K562 (cell line): ENCODE results near the gene USP15. TPM values are rescaled to one million over a fixed set of nuclear protein-coding genes. Genes with fewer than 3 reads are reported as not detected.

Experiments used
- CHD1 ChIP-seq: fragments of 200-600 bp; sonication (generic); IDR thresholded peaks from one replicate; pipeline ENCODE4 v1.6.1; 2012; ENCODE audit warnings: mild to moderate bottlenecking, moderate library complexity, low read length, inconsistent platforms
- GTF2F1 ChIP-seq: IDR thresholded peaks from 2 replicates; pipeline ENCODE4 v1.6.1; 2011; ENCODE audit warnings: low read depth, low read length, improper control_type of control experiment
- HNRNPH1 ChIP-seq: fragments of 200-400 bp; formaldehyde crosslinking; optimal IDR thresholded peaks from 2 replicates; pipeline ENCODE3; 2017; ENCODE audit warnings: low read depth, mild to moderate bottlenecking, low read length, moderate library complexity
- JUN ChIP-seq, 2 experiments: sonication (generic) in 1 of 2; formaldehyde crosslinking in 1 of 2; IDR thresholded peaks; 2 replicates each; pipeline versions ENCODE4 v1.6.1 to v1.8.0; 2012 to 2022; ENCODE audit warnings: borderline replicate concordance in 2 of 2, mild to moderate bottlenecking in 2 of 2, improper control_type of control experiment in 1 of 2, low read depth in 1 of 2, low read length in 1 of 2, missing genetic modification reagents in 1 of 2
- KLF13 ChIP-seq: fragments of 450-650 bp; IDR thresholded peaks from 2 replicates; pipeline ENCODE4 v1.6.1; 2016; ENCODE audit warnings: missing genetic modification characterization, low read depth, mild to moderate bottlenecking, missing compliant biosample characterization, moderate library complexity, borderline replicate concordance
- MCM2 ChIP-seq: fragments of 450-650 bp; IDR thresholded peaks from 2 replicates; pipeline ENCODE4 v1.6.1; 2017; ENCODE audit warnings: low read depth, mild to moderate bottlenecking
- NELFE ChIP-seq: IDR thresholded peaks from 2 replicates; pipeline ENCODE4 v1.6.1; 2011; ENCODE audit warnings: mild to moderate bottlenecking; ENCODE audit not compliant: insufficient read depth, insufficient read length
- NRF1 ChIP-seq, 2 experiments: fragments of 450-650 bp; IDR thresholded peaks in 1 of 2; conservative IDR thresholded peaks in 1 of 2; 2 replicates each; pipeline ENCODE4 v1.6.1; 2014; ENCODE audit warnings: mild to moderate bottlenecking in 2 of 2
- PCBP2 ChIP-seq: fragments of 200-400 bp; formaldehyde crosslinking; IDR thresholded peaks from 2 replicates; pipeline ENCODE4 v1.6.1; 2018; ENCODE audit warnings: low read length, low read depth, mild to moderate bottlenecking, moderate library complexity; ENCODE audit not compliant: poor library complexity, severe bottlenecking
- POLR2AphosphoS5 ChIP-seq: IDR thresholded peaks from 2 replicates; pipeline ENCODE4 v1.6.1; 2011; ENCODE audit warnings: mild to moderate bottlenecking, low read depth, low read length, moderate library complexity; ENCODE audit not compliant: control insufficient read depth, insufficient read depth
- PRMT5 ChIP-seq: sonication (generic); formaldehyde crosslinking; IDR thresholded peaks from 2 replicates; pipeline ENCODE4 v1.5.0; 2020; ENCODE audit warnings: missing genetic modification reagents
- RERE ChIP-seq: sonication (generic); formaldehyde crosslinking; IDR thresholded peaks from 2 replicates; pipeline ENCODE4 v1.8.0; 2023; ENCODE audit warnings: missing genetic modification reagents, mild to moderate bottlenecking, borderline replicate concordance
- SAFB2 ChIP-seq: fragments of 200-400 bp; formaldehyde crosslinking; IDR thresholded peaks from 2 replicates; pipeline ENCODE4 v1.6.1; 2018; ENCODE audit warnings: borderline replicate concordance, low read length, low read depth, moderate library complexity; ENCODE audit not compliant: severe bottlenecking
- TEAD1 ChIP-seq, 2 experiments: fragments of 450-650 bp in 1 of 2; sonication (generic) in 1 of 2; formaldehyde crosslinking; IDR thresholded peaks; 2 replicates each; pipeline versions ENCODE4 v1.4.0 to v1.8.0; 2020 to 2022; ENCODE audit warnings: mild to moderate bottlenecking in 2 of 2, missing genetic modification reagents in 1 of 2
- USF1 ChIP-seq: sonication (generic); formaldehyde crosslinking; IDR thresholded peaks from 2 replicates; pipeline ENCODE4 v1.9.0; 2022; ENCODE audit warnings: mild to moderate bottlenecking, missing genetic modification reagents
- polyA plus RNA-seq, 8 experiments: library from polyadenylated mRNA; depleted of rRNA in 4 of 8; stranded (reverse) in 5 of 8; unstranded in 3 of 8; fragments of >200 nt; fragmentation: Nextera tagmentation in 2 of 8; fragmentation: Illumina TruSeq in 1 of 8; extraction: Ambion mirVana in 2 of 8; extraction: Trizol in 1 of 8; gene quantifications; 2 replicates each; pipeline versions ENCODE4 v1.2.1 to v1.2.3, GENCODE V29; 2011 to 2014; ENCODE audit warnings: inconsistent platforms in 1 of 8, missing spikeins in 1 of 8
- total RNA-seq, 7 experiments: library from RNA; depleted of rRNA in 6 of 7; stranded (reverse); fragments of >200 nt in 6 of 7; fragmentation: Illumina TruSeq in 2 of 7; extraction: Trizol in 2 of 7; gene quantifications; 2 replicates each; pipeline versions ENCODE4 v1.2.1 to v1.2.3, GENCODE V29; 2011 to 2021; ENCODE audit warnings: low replicate concordance in 1 of 7

The USP15 gene
- total and polyA plus RNA-seq, 9 of the 15 experiments (the other 6 are each of a cell fraction or from before 2014, with no cell fraction given) = 140 to 272 (median 182) TPM

DNA sequence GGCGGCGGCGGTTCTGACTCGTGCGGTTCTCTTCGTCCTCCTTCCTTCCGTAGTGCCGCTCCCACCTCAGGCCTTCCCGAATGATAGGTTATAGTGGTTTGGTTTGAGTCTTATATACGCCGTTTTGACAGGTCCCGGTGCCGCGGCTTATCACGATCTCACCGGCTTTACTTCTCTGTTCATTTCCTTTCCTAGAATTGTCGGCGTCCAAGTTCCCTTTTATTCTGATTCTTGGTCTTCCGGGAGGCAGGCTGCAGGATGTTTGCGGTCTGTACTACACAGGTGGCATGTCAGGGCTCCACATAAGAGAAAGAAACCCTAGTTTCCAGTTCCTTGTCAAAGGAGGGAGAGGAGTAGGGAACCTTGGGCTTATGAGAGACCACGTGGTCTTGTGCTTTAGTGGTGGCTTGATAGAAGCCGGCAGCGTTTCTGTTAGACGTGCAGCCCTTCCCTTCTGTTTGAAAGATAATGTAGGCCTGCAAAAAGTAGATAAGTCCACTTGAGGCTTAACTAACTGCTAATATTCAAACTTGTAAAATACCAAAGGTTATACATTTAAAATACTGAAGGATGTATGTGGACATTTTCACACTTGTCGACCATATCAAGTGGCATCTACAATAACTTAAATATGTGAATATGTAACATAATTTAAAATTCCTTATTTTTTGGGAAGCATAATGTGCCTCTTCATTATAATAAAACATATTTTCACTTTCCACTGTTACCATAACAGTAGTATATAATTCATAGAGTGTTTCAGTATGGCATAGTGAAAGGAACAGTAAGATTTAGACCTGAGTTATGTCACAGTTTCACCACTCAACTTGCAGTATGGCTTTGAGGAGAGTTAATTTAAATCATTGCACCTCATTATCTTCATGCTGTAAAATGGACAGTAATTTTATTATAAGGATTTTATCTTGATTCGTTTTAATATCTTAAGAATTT lies 804 bp downstream of the USP15 start (continued):
- TF ChIP-seq PRMT5 (CRISPR knock-in tag) = no peak
- TF ChIP-seq JUN (IDR thresholded peaks at IDR 0.05; ENCODE audit: borderline replicate concordance, low read depth, low read length) = peak; percentile 42; the same call in 1 of the 2 replicates
- TF ChIP-seq JUN (CRISPR knock-in tag; IDR thresholded peaks at IDR 0.05; ENCODE audit: borderline replicate concordance) = no peak
- peak; percentile 69 for TF ChIP-seq CHD1
- no peak for TF ChIP-seq SAFB2
- TF ChIP-seq GTF2F1 = no peak; the same call in 1 of the 2 replicates
- no peak for TF ChIP-seq HNRNPH1
- no peak for TF ChIP-seq KLF13 (tag)
- no peak for TF ChIP-seq RERE (CRISPR knock-in tag)
- TF ChIP-seq MCM2 = no peak
- TF ChIP-seq PCBP2 = no peak
- TF ChIP-seq POLR2AphosphoS5 = peak; percentile 61; the same call in 1 of the 2 replicates
- no peak for TF ChIP-seq TEAD1 (CRISPR knock-in tag; IDR thresholded peaks at IDR 0.05)
- no peak for TF ChIP-seq NELFE
- TF ChIP-seq USF1 (CRISPR knock-in tag) = peak; percentile 86
- TF ChIP-seq NRF1 (conservative IDR thresholded peaks at IDR 0.05 in 1 of 2, IDR thresholded peaks at IDR 0.05 in 1 of 2) = no peak
